Eye (tissue), 1 donor: Measurements from ENCODE around the gene ALKBH8.
"Not testable (repeated sequence)": the region's sequence is repeated elsewhere in the genome, so short reads cannot be mapped to it uniquely, and the experiment has no call there.

Source experiments
- DNase-seq: peaks from one replicate; pipeline ENCODE4 v3.0.0-alpha.2; 2015

ALKBH8 gene

GRCh38 chr11:107577346-107577711, 11.8 kb upstream of the ALKBH8 start:
- DNase-seq: no peak

GRCh38 chr11:107576497-107577345, 11.2 kb upstream of the ALKBH8 start:
- peak; percentile 78 for DNase-seq

GRCh38 chr11:107573438-107573837, 7.9 kb upstream of the ALKBH8 start:
- DNase-seq: no peak

- DNase-seq: no peak
Observed at GRCh38 chr11:107570015-107570414, 4.5 kb upstream of the ALKBH8 start.

- DNase-seq: no peak
Observed at GRCh38 chr11:107567739-107568335, 2.3 kb upstream of the ALKBH8 start.

GRCh38 chr11:107566569-107566968, 1.0 kb upstream of the ALKBH8 start:
- no peak for DNase-seq

GRCh38 chr11:107565955-107566501, 493 bp upstream of the ALKBH8 start:
- DNase-seq: not testable (repeated sequence)

GRCh38 chr11:107564877-107565218, 687 bp downstream of the ALKBH8 start:
- DNase-seq: no peak

GRCh38 chr11:107563702-107564101, 1.8 kb downstream of the ALKBH8 start:
- peak; percentile 77 for DNase-seq

GRCh38 chr11:107562647-107563208, 2.8 kb downstream of the ALKBH8 start:
- no peak for DNase-seq

GRCh38 chr11:107561688-107562087, 3.8 kb downstream of the ALKBH8 start:
- DNase-seq: no peak

- DNase-seq: no peak
Observed at GRCh38 chr11:107550304-107550703, 15.2 kb downstream of the ALKBH8 start.

- no peak for DNase-seq
Observed at GRCh38 chr11:107549954-107550285, 15.6 kb downstream of the ALKBH8 start.

GRCh38 chr11:107549253-107549953, 16.1 kb downstream of the ALKBH8 start:
- DNase-seq: peak; percentile 72

- DNase-seq: no peak
Observed at GRCh38 chr11:107547961-107548360, 17.6 kb downstream of the ALKBH8 start.

- no peak for DNase-seq
Observed at GRCh38 chr11:107545101-107545514, 20.4 kb downstream of the ALKBH8 start.

- DNase-seq: no peak
Observed at GRCh38 chr11:107538821-107539220, 26.7 kb downstream of the ALKBH8 start.

GRCh38 chr11:107538239-107538638, 27.3 kb downstream of the ALKBH8 start:
- no peak for DNase-seq

GRCh38 chr11:107537155-107537554, 28.4 kb downstream of the ALKBH8 start:
- not testable (repeated sequence) for DNase-seq

GRCh38 chr11:107526197-107526596, 39.3 kb downstream of the ALKBH8 start:
- DNase-seq: no peak

- DNase-seq: no peak
Observed at GRCh38 chr11:107508858-107509244, 56.7 kb downstream of the ALKBH8 start.

- no peak for DNase-seq
Observed at GRCh38 chr11:107508201-107508857, 57.2 kb downstream of the ALKBH8 start.
